ENCODE measurements around the gene LPP.

The LPP gene

GRCh38 chr3:188362405-188362831 lies 208.5 kb downstream of the LPP start:
- H4K20me1 ChIP-seq (ENCODE audit: control insufficient read depth, insufficient read depth, low read depth, low read length): no peaks in the 10 kb centered on the region
- peak overlapping the region; percentile 10 for H3K4me3 ChIP-seq (ENCODE audit: low read length)
- peaks cover 97% of the 10 kb centered on the region for H3K4me1 ChIP-seq (ENCODE audit: control insufficient read depth, low read length)
- no peaks in the 10 kb centered on the region; the same call in 1 of the 2 replicates for H3K36me3 ChIP-seq (ENCODE audit: control insufficient read depth, low read length)
- no peaks in the 10 kb centered on the region for H3K9me2 ChIP-seq (replicated peaks; ENCODE audit: control insufficient read depth, low read length)
- peak overlapping the region; percentile 57 for H3K27ac ChIP-seq (ENCODE audit: low read depth, low read length)
- H3K79me2 ChIP-seq (ENCODE audit: control insufficient read depth, low read length): peaks cover 59% of the 10 kb centered on the region
- H3K27me3 ChIP-seq (ENCODE audit: control insufficient read depth, low read length): no peaks in the 10 kb centered on the region
- TF ChIP-seq EZH2phosphoT487 (IDR thresholded peaks at IDR 0.05; ENCODE audit: borderline replicate concordance, low read length) (no peak), CTCF (IDR thresholded peaks at IDR 0.05; ENCODE audit: low read depth, low read length, poor library complexity, severe bottlenecking) (peak; percentile 21)
- H3K9me3 ChIP-seq (ENCODE audit: control insufficient read depth, insufficient read depth, low read length): no peaks in the 10 kb centered on the region
- peak overlapping the region; percentile 53 for H3K4me2 ChIP-seq (ENCODE audit: low read length)
- H3F3A ChIP-seq (ENCODE audit: control insufficient read depth, insufficient read depth): peaks cover 7% of the 10 kb centered on the region; the same call in 1 of the 2 replicates

GRCh38 chr3:188365184-188365583 lies 211.2 kb downstream of the LPP start:
- Histone ChIP-seq H3K9me2 (replicated peaks; ENCODE audit: control insufficient read depth, low read length) (no peaks in the 10 kb centered on the region), H3K27ac (ENCODE audit: low read depth, low read length) (no peak overlapping the region), H3K36me3 (ENCODE audit: control insufficient read depth, low read length) (no peaks in the 10 kb centered on the region; the same call in 1 of the 2 replicates), H3K4me2 (ENCODE audit: low read length) (peak overlapping the region; percentile 75), H3K4me3 (ENCODE audit: low read length) (peak overlapping the region; percentile 54), H3K4me1 (ENCODE audit: control insufficient read depth, low read length) (peaks cover 97% of the 10 kb centered on the region), H3F3A (ENCODE audit: control insufficient read depth, insufficient read depth) (peaks cover 9% of the 10 kb centered on the region; the same call in 1 of the 2 replicates), H3K27me3 (ENCODE audit: control insufficient read depth, low read length) (no peaks in the 10 kb centered on the region), H3K9me3 (ENCODE audit: control insufficient read depth, insufficient read depth, low read length) (no peaks in the 10 kb centered on the region), H3K79me2 (ENCODE audit: control insufficient read depth, low read length) (peaks cover 53% of the 10 kb centered on the region), H4K20me1 (ENCODE audit: control insufficient read depth, insufficient read depth, low read depth, low read length) (no peaks in the 10 kb centered on the region)
- TF ChIP-seq EZH2phosphoT487 (IDR thresholded peaks at IDR 0.05; ENCODE audit: borderline replicate concordance, low read length) (no peak), CTCF (IDR thresholded peaks at IDR 0.05; ENCODE audit: low read depth, low read length, poor library complexity, severe bottlenecking) (no peak)

- H3K9me2 ChIP-seq (replicated peaks; ENCODE audit: control insufficient read depth, low read length): no peaks in the 10 kb centered on the region
- TF ChIP-seq CTCF (IDR thresholded peaks at IDR 0.05; ENCODE audit: low read depth, low read length, poor library complexity, severe bottlenecking): no peak
- H3F3A ChIP-seq (ENCODE audit: control insufficient read depth, insufficient read depth): peaks cover 9% of the 10 kb centered on the region; the same call in 1 of the 2 replicates
- peaks cover 89% of the 10 kb centered on the region for H3K4me1 ChIP-seq (ENCODE audit: control insufficient read depth, low read length)
- peak overlapping the region; percentile 52 for H3K27ac ChIP-seq (ENCODE audit: low read depth, low read length)
- peaks cover 55% of the 10 kb centered on the region for H3K79me2 ChIP-seq (ENCODE audit: control insufficient read depth, low read length)
- no peaks in the 10 kb centered on the region for H4K20me1 ChIP-seq (ENCODE audit: control insufficient read depth, insufficient read depth, low read depth, low read length)
- H3K4me3 ChIP-seq (ENCODE audit: low read length): peak overlapping the region; percentile 54
- H3K4me2 ChIP-seq (ENCODE audit: low read length): peak overlapping the region; percentile 75
- no peaks in the 10 kb centered on the region for H3K9me3 ChIP-seq (ENCODE audit: control insufficient read depth, insufficient read depth, low read length)
- H3K27me3 ChIP-seq (ENCODE audit: control insufficient read depth, low read length): no peaks in the 10 kb centered on the region
- H3K36me3 ChIP-seq (ENCODE audit: control insufficient read depth, low read length): peaks cover 4% of the 10 kb centered on the region
Measured at GRCh38 chr3:188365988-188366698, 212.2 kb downstream of the LPP start.
